Activated naive CD8-positive, alpha-beta T cell treated with anti-CD3 and anti-CD28 coated beads, Interleukin-2, amount 50 U/mL, for 16 hours (primary cell): Measurements from ENCODE around the gene PBX3.

ENCODE experiments used
- DNase-seq: peaks from one replicate; pipeline ENCODE4 v3.0.0-alpha.2; 2020; ENCODE audit warnings: low read depth, low spot score

Gene PBX3

GRCh38 chr9:125949703-125950460 lies 202.7 kb downstream of the PBX3 start:
- DNase-seq, result no peak

GRCh38 chr9:125950880-125951471 lies 203.8 kb downstream of the PBX3 start:
- DNase-seq, result no peak

- no peak for DNase-seq
Observed at GRCh38 chr9:125953314-125954019, 206.3 kb downstream of the PBX3 start.

GRCh38 chr9:125956102-125956501 lies 208.9 kb downstream of the PBX3 start:
- DNase-seq, result no peak

GRCh38 chr9:125959315-125959714 lies 212.1 kb downstream of the PBX3 start:
- no peak for DNase-seq

GRCh38 chr9:125959951-125960619 lies 212.9 kb downstream of the PBX3 start:
- DNase-seq, result no peak

GRCh38 chr9:125960626-125961025 lies 213.5 kb downstream of the PBX3 start:
- DNase-seq, result no peak

GRCh38 chr9:125961072-125961471 lies 213.9 kb downstream of the PBX3 start:
- no peak for DNase-seq

GRCh38 chr9:125963932-125964331 lies 216.8 kb downstream of the PBX3 start:
- no peak for DNase-seq

- DNase-seq, result no peak
Observed at GRCh38 chr9:125964702-125965225, 217.6 kb downstream of the PBX3 start.

GRCh38 chr9:125965477-125965876 lies 218.3 kb downstream of the PBX3 start:
- no peak for DNase-seq

GRCh38 chr9:125966466-125966865 lies 219.3 kb downstream of the PBX3 start:
- no peak for DNase-seq

- DNase-seq, result no peak
Observed at GRCh38 chr9:125966959-125967711, 220.0 kb downstream of the PBX3 start.

GRCh38 chr9:125968714-125969374 lies 221.7 kb downstream of the PBX3 start:
- DNase-seq, result no peak

GRCh38 chr9:125969462-125969861 lies 222.3 kb downstream of the PBX3 start:
- DNase-seq, result no peak

- DNase-seq, result no peak
Observed at GRCh38 chr9:125969868-125970267, 222.7 kb downstream of the PBX3 start.

- no peak for DNase-seq
Observed at GRCh38 chr9:125970340-125970739, 223.2 kb downstream of the PBX3 start.

- no peak for DNase-seq
Observed at GRCh38 chr9:125971050-125971449, 223.9 kb downstream of the PBX3 start.

GRCh38 chr9:125972012-125972729 lies 225.0 kb downstream of the PBX3 start:
- DNase-seq, result no peak

GRCh38 chr9:125973547-125973946 lies 226.4 kb downstream of the PBX3 start:
- no peak for DNase-seq
